CD4-positive, alpha-beta T cell (primary cell): ENCODE measurements around the gene ATP2B1. TPM values are rescaled to one million over a fixed set of nuclear protein-coding genes. Genes with fewer than 3 reads are reported as not detected.

Experiments used
- ATAC-seq: fragments of 200-7000 bp; cut with Tn5 transposase; one replicate; pipeline ENCODE4 v1.10.0; 2022; ENCODE audit warnings: mild to moderate bottlenecking; ENCODE audit not compliant: poor library complexity
- CTCF ChIA-PET: fragments of 350-600 bp; sonication (Branson Sonifier 250); formaldehyde crosslinking; loops from one replicate; lab custom pipeline; 2021; ENCODE audit warnings: antibody characterized with exemption, inconsistent platforms; lab: Charles Lee
- POLR2A ChIA-PET: fragments of 350-600 bp; sonication (Branson Sonifier 250); formaldehyde crosslinking; loops from one replicate; lab custom pipeline; 2021; ENCODE audit warnings: antibody characterized with exemption, inconsistent platforms; lab: Charles Lee
- DNase-seq, 14 experiments: peaks; one replicate each; pipeline ENCODE4 v3.0.0-alpha.2; 2013 to 2020; ENCODE audit warnings: mixed read lengths in 2 of 14
- H3K27ac ChIP-seq, 2 donors: one replicate each; pipeline versions ENCODE4 v1.5.1 to v1.7.0; 2013; ENCODE audit warnings: low read length in 2 of 2, low read depth in 1 of 2, mild to moderate bottlenecking in 1 of 2
- H3K27me3 ChIP-seq, 2 experiments: 1 replicate in 1 of 2; 2 replicates in 1 of 2; pipeline versions ENCODE4 v1.6.1 to v1.7.0; 2013; ENCODE audit warnings: low read length in 2 of 2, control low read depth in 1 of 2, mild to moderate bottlenecking in 1 of 2, moderate library complexity in 1 of 2; ENCODE audit not compliant: insufficient read depth in 2 of 2, control insufficient read depth in 1 of 2
- H3K36me3 ChIP-seq: one replicate; pipeline ENCODE4 v1.6.1; 2013; ENCODE audit warnings: low read length, control low read depth; ENCODE audit not compliant: insufficient read depth
- H3K4me1 ChIP-seq: one replicate; pipeline ENCODE4 v1.6.1; 2013; ENCODE audit warnings: low read length, control low read depth; ENCODE audit not compliant: insufficient read depth
- H3K4me3 ChIP-seq: one replicate; pipeline ENCODE4 v1.5.1; 2013; ENCODE audit warnings: mild to moderate bottlenecking, low read length, moderate library complexity
- H3K9me3 ChIP-seq, 2 experiments: 1 replicate in 1 of 2; 2 replicates in 1 of 2; pipeline versions ENCODE4 v1.6.1 to v1.7.0; 2013; ENCODE audit warnings: low read length in 2 of 2, mild to moderate bottlenecking in 2 of 2, control low read depth in 1 of 2, moderate library complexity in 1 of 2; ENCODE audit not compliant: control insufficient read depth in 1 of 2, insufficient read depth in 1 of 2
- H3K27ac Mint-ChIP-seq: one replicate; pipeline ENCODE4 v1.8.0; 2020; ENCODE audit warnings: mixed read lengths
- H3K27me3 Mint-ChIP-seq: one replicate; pipeline ENCODE4 v1.8.0; 2021; ENCODE audit warnings: mixed read lengths
- H3K36me3 Mint-ChIP-seq: one replicate; pipeline ENCODE4 v1.8.0; 2021; ENCODE audit warnings: low read depth, mixed read lengths
- H3K4me1 Mint-ChIP-seq: one replicate; pipeline ENCODE4 v1.8.0; 2021; ENCODE audit warnings: low read depth, mixed read lengths
- H3K4me3 Mint-ChIP-seq: one replicate; pipeline ENCODE4 v1.8.0; 2020; ENCODE audit warnings: mild to moderate bottlenecking, mixed read lengths
- H3K9me3 Mint-ChIP-seq: one replicate; pipeline ENCODE4 v1.8.0; 2020; ENCODE audit warnings: mixed read lengths
- intact Hi-C, 2 experiments: fragments of 100-400 bp; cut with DNase I in 1 of 2; cut with micrococcal nuclease in 1 of 2; formaldehyde crosslinking; loops; one replicate each; pipeline versions ENCODE4 v1.15.1 to v1.9.0; 2023 to 2025; cut with DNase I, micrococcal nuclease
- total RNA-seq, 174 experiments: library from RNA in 2 of 174; stranded (reverse) in 2 of 174; gene quantifications; one replicate each; pipeline ENCODE4 v1.2.3 and lab custom pipeline; 2021 to 2026
- TF ChIP-seq, protein P1 (sequence below): fragments of 200-600 bp; IDR thresholded peaks from one replicate; pipeline ENCODE4 v1.8.0; 2022; ENCODE audit warnings: antibody characterized with exemption, mild to moderate bottlenecking

Gene ATP2B1
- total RNA-seq, 2 experiments from 2014 or later = 98.2 to 100 TPM

DNA sequence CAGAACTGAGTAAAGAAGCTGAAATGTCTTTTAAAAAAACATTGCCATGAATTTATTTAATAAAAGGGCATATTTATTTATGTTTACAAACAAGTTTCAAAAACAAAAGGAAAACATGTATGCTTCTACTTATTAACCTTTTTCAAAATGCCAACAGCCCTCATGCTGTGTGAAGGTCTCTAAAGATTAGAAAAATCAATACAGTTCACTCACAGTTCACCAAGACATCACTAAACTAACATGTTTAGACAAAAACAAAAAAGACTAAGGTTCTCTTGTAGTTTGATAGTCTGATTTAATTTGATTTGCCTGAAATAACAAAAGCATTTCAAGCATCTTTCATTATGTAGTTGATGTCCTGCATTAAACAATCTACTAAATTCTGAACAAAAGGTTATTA, 118.9 kb downstream of the ATP2B1 start:
- Mint-ChIP-seq H3K4me1 (peaks cover 15% of the 10 kb centered on the region), H3K27me3 (no peaks in the 10 kb centered on the region), H3K9me3 (no peaks in the 10 kb centered on the region), H3K36me3 (peaks cover 73% of the 10 kb centered on the region), H3K27ac (no peak overlapping the region), H3K4me3 (no peak overlapping the region)
- Histone ChIP-seq H3K36me3 (peaks cover 43% of the 10 kb centered on the region), H3K4me3 (no peak overlapping the region), H3K4me1 (no peaks in the 10 kb centered on the region), H3K9me3 (no peaks in the 10 kb centered on the region), H3K27ac (no peak overlapping the region), H3K27me3 (no peaks in the 10 kb centered on the region)
- TF ChIP-seq, protein P1, sequence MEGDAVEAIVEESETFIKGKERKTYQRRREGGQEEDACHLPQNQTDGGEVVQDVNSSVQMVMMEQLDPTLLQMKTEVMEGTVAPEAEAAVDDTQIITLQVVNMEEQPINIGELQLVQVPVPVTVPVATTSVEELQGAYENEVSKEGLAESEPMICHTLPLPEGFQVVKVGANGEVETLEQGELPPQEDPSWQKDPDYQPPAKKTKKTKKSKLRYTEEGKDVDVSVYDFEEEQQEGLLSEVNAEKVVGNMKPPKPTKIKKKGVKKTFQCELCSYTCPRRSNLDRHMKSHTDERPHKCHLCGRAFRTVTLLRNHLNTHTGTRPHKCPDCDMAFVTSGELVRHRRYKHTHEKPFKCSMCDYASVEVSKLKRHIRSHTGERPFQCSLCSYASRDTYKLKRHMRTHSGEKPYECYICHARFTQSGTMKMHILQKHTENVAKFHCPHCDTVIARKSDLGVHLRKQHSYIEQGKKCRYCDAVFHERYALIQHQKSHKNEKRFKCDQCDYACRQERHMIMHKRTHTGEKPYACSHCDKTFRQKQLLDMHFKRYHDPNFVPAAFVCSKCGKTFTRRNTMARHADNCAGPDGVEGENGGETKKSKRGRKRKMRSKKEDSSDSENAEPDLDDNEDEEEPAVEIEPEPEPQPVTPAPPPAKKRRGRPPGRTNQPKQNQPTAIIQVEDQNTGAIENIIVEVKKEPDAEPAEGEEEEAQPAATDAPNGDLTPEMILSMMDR = no peak
- CTCF ChIA-PET = no interaction called here
- intact Hi-C loops = no loop called here
- POLR2A ChIA-PET = interaction anchor here (1.0 kb wide), 1 partner anchor 120 kb away, joined by 3 read pairs; no protein-coding TSS in a partner anchor
- no peak for ATAC-seq
- DNase-seq = no peak

GRCh38 chr12:89578499-89578898, 130.1 kb downstream of the ATP2B1 start:
- Histone ChIP-seq H3K27me3 (no peaks in the 10 kb centered on the region), H3K4me3 (no peak overlapping the region), H3K27ac (no peak overlapping the region), H3K36me3 (no peaks in the 10 kb centered on the region), H3K9me3 (no peaks in the 10 kb centered on the region), H3K4me1 (no peaks in the 10 kb centered on the region)
- TF ChIP-seq, protein P1 = no peak
- no peaks in the 10 kb centered on the region for H3K36me3 Mint-ChIP-seq
- H3K27me3 Mint-ChIP-seq = no peaks in the 10 kb centered on the region
- ATAC-seq = no peak
- no peaks in the 10 kb centered on the region for H3K4me1 Mint-ChIP-seq
- no peak overlapping the region for H3K27ac Mint-ChIP-seq
- no peak overlapping the region for H3K4me3 Mint-ChIP-seq
- ChIA-PET CTCF (no interaction called here), POLR2A (no interaction called here)
- H3K9me3 Mint-ChIP-seq = no peaks in the 10 kb centered on the region
- intact Hi-C loops = no loop called here
- DNase-seq = no peak

DNA sequence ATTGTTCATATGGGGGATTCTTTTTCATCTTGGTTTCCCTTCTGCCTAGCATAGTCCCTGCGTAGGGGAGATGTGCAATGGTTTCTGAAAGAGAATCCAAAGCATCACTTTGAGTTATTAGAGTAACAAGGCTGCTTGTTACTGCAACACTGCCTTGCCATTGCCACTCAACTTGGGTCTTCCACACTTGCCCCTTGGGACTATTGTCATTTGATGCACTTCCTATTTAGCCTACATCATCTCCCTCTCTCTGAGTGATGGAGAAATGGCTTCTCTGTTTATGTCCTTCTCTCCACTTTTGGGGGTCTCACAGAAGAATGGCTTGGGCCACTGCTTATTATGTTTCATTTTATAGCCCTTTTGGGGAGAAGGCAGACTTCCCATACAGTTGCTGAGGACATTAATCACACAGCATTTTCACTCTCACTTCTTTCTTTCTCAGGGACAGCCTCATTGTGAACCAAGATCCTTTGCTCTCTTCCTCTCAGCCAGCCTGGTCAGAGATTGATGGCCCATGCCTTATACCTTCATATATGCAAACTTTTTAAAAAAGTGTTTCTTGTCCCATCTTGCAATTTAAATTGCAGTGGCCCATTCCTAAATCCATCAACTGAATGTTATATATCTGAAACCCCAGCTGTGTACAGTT, 131.9 kb downstream of the ATP2B1 start:
- Mint-ChIP-seq H3K4me1 (no peaks in the 10 kb centered on the region), H3K36me3 (no peaks in the 10 kb centered on the region), H3K27me3 (no peaks in the 10 kb centered on the region), H3K9me3 (no peaks in the 10 kb centered on the region), H3K27ac (no peak overlapping the region), H3K4me3 (no peak overlapping the region)
- H3K4me1 ChIP-seq = no peaks in the 10 kb centered on the region
- ChIA-PET CTCF (interaction anchor here (0.6 kb wide), 1 partner anchor 32 kb away, joined by 3 read pairs; no protein-coding TSS in a partner anchor), POLR2A (no interaction called here)
- no peak for DNase-seq
- H3K4me3 ChIP-seq = no peak overlapping the region
- H3K9me3 ChIP-seq = no peaks in the 10 kb centered on the region
- H3K36me3 ChIP-seq = no peaks in the 10 kb centered on the region
- TF ChIP-seq, protein P1 = no peak
- ATAC-seq = no peak
- no peak overlapping the region for H3K27ac ChIP-seq
- no peaks in the 10 kb centered on the region for H3K27me3 ChIP-seq
- intact Hi-C loops = no loop called here
